ENCODE measurements around the gene SLC39A3.
"Not testable (repeated sequence)": the region's sequence is repeated elsewhere in the genome, so short reads cannot be mapped to it uniquely, and the experiment has no call there.

SLC39A3 gene

DNA sequence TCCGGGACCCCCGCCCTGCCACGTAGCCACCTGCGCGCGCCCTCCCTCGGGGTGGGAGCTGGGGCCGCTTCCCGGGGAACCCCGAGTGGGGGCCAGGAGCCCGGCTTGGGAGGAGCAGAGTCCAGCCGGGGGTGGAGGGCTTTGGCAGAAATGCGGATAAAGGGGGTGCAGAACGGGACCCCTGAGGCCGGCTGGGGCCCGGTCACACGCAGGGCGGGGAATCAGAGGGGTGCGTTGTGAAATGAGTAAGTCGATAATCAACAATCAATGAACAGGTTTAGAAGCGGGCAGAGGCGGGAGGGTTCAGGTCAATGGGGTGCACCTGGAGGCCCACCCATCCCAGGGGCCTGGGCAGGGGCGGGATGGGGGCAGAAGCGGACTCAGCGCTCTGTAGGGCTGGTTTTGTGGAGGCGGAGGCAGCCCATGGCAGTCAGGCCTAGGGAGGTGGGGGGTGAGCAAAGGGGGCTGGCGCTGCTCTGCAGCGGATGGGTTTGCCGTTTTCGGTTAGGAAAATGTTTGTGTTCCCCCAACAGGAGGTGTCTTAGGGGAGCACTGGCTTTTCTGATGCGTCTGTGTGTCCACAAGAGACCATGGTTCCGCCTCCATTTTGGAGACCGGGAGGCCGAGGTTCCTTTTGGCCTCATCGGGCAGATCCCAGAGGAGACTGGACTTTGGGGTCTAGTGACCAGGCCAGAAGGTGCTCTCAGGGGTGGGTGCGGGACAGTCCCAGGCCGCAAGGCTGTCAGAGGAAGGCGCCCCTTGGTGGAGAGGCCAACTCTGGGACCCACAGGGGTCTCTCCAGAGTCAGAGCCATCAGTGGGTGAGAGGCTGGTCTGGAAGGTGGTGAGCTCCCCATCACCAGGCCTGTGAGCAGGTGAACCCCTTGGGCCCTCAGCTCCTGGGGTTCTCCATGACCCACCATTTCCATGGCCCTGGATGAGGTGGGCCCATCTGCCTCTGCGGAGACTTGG, 18.0 kb downstream of the SLC39A3 start:
- no peak for DNase-seq

DNA sequence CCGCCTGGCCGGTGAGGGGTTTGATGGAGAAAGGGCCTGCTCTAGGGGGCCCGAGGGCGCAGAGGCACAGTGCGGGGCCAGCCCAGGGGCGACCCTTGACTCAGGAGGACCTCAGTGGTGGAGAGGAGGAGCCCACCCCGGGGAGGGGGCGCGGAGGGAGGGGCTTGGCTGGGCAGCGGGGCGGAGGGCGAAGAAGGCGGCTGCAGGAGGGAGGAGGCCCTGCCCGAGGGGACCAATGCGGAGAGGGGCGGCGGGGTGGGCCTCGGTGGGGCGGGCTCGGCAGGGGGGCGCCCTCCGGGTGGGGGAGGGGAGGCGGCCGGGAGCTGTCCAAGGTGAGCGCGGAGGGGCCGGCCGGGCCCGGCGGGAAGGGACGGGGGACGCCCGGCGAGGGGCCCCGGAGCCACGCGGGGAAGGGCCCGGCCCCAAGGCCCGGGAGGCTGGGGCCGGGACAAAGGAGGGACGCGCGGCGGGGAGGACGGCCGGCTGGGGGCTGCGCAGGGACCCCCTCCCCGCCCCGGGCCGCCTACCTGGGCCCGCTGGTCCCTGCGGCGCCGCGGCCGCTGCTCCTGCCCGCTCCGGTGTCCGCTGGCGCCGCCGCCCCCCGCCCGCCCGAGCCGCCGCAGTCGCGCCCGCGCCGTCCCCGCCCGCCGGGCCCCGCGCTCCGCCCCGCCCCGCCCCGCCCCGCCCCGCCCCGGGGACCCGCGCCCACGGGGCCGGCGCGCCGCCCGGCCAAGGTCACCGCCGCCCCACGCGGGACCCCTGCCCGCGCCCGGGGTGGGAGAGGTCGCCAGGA, 18.8 kb downstream of the SLC39A3 start, which contains the start of gene DIRAS1:
DIRAS1 (minus strand) TSS at position 596 of the 793 bp plus-strand sequence. CDS start 3,566 bp downstream, outside the sequence.
- no peak for DNase-seq

DNA sequence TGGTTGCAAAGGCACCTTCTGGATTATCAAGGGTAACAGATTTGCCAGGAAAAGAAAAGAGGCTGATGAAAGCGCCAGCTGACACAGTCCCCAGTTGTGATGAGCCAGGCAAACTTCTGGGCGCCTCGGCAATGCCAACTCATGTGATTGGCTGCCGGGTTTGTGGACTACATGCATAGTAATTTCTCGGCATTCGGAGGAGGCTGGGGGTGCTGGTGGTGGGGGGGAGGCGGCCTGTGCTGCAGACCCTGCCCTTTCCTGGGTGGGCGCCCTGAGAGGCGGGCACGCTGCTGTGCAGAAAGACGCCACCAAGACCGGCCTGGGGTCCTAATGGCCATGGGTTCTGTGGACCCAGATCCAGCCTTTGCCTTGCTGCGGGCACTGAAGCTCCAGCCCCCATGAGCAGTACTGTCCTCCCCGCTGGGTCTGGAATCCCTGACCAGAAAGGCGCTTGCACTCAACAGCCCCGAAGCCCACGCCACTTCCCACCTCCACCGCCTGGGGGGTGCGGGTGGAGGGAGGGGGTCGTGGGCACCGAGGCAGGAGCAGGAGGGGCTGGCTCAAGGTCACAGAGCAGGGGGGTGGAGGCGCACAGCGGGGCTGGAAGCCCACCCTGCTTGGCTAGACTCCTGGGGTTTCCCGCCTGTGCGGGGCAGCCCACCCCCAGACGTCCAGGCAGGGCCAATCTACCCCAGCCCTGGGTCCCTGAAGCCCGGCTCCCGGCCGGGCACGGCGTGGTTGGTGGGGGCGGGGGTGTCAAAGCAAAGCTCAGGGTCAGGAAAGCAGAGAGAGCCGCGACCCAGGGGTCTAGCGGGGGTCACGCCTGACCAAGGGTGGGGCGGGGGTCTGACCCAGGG, 19.7 kb downstream of the SLC39A3 start:
- no peak for DNase-seq

DNA sequence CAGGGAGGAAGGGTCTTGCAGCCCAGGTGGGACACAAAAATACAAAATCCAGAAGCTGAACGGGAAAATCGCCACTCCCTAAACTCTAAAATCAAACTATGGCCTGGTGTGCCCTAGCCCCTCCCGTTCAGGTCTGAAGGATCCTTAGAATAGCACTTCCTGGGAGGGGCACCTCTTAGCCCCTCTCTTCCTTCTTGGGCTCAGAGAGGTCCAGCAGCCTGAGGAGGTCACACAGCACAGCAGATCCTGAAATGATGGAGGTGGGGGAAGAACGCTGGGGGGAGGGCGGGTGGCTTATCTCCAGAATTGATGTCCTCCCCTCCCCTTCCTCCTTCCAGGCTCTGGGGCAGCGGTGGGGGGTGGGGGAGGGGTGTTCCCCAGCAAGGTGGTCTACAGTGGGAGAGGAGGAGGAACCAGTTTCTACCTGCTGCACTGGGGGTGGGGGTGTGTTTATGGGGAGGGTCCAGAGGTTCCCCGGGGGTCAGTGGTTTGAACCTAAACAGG, 20.5 kb downstream of the SLC39A3 start:
- DNase-seq = no peak

DNA sequence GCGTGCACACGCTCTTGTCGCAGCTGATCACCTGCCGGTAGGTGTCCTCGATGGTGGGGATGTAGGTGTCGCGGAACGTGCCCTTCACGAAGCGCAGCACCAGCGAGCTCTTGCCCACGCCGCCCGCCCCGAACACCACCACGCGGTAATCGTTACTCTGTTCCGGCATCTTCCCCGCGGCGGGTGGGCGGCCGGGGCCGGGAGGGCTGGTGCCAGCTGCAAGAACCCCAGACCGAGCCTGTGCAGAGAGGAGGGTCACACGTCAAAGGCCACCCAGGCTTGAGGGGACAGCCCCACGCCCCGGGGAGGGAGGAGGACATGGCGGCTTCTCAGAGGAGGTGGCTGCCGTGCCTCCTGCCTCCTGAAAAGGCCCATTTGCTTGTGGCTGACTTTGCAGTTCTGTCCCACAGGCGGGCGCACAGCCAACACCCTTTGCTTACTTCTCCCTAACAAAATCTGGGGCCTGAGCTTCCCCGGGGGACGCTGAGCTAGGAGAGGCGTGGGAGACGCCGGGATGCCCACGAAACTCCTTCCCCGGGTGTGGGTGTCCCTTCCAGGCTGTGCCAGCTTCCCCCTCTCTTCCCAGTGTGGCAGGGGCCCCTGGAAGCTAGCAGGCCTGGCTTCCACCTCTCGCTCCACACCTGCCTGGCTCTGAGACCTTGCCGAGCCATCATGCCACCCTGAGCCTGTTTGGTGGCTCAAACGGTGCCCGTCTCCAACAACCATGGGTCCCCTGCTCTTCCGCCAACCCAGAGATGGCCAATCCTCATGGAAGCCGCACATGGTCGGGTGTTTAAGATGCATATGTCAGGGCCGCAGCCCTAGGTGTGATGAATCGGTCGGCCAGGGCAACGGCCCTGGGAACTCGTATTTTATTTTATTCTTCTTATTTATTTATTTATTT, 21.9 kb downstream of the SLC39A3 start:
- DNase-seq = no peak

DNA sequence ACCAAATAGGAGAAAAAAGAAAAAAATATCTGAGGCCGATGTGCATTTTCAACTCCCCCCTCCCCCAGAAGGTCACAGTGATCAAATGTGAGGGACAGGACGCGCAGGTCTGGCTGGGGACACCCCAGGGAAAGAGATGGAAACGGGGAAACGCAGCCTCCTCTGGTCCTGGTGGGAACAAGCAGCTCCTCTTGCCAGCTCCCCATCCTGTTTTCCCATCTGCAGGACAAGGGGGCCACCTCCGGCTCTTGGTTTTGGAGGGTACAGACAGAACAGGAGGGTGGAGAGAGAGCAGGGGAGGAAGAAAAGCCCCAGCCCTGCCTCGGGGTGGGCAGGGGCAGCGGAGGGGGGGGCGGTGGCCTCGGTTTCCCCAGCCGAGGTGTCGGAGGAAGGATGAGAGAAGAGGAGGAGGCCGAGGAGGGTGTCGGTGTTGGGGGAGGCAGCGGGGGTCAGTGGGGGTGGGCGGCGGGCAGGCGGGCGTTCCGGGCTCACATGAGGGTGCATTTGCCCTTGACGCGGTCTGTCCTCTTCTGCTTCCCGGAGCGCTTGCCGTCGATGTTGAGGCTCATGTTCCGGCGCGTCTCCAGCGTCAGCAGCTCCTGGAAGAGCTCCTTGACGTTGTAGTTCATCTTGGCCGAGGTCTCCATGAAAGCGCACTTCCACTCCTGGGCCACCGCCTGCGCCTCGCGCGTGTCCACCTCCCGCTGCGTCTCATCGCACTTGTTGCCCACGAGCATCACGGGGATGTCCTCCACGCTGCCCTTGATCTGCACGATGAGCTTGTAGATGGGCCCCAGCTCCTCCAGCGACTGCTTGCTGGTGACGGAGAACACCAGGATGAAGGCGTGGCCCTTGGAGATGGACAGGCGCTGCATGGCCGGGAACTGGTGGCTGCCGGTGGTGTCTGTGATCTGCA, 22.8 kb downstream of the SLC39A3 start:
- no peak for DNase-seq

DNA sequence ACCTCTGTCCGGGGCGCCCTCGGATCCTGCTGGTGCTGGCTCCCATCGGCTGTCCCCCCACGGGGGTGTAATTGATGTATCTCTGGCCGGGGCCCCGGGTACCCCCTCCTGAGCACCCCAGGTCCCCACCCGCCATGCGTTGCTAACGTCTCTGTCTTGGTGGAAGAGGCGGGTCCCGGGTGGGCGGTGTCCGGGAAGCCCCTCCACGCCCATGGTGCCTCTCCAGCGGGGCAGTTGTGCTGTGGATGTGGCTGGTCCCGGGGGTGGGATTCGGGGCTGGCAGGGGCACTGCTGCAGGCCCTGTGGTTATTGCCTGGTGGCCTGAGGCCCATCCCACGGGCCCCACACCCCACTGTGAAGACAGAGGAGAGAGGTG, 23.6 kb downstream of the SLC39A3 start:
- no peak for DNase-seq

DNA sequence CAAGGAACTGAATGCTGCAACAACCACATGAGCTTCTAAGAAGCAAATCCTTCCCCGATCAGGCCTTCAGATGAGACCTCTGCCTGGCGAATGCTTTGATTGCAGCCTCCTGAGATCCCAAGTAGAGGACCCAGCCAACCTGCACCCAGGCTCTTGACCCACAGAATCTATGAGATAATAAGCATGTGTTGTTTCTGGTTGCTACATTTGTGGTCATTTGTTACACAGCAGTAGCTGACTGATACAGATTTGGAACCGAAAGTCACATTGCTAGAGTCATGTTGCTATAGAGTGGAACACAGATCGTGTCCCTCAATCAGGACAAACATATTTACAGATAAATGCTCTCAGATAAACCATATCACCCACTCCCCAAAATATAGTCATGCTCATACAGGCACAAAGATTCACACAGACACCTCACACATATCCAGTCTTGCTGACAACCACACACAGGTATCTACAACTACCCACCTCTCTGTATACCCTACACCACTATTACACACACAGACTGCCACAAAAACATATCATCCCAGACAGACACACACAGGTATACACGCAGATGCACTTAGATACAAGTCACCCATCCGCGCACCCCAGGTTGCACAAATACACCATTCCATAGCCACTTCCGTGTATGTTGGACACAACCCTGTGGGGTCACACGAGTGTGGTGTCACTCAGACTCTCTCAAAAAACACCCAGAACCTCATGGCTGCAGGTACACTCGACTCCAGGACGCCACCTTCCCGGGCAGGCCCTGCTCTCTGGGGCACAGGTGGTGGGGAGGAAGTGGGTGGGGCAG, 24.1 kb downstream of the SLC39A3 start:
- no peak for DNase-seq

DNA sequence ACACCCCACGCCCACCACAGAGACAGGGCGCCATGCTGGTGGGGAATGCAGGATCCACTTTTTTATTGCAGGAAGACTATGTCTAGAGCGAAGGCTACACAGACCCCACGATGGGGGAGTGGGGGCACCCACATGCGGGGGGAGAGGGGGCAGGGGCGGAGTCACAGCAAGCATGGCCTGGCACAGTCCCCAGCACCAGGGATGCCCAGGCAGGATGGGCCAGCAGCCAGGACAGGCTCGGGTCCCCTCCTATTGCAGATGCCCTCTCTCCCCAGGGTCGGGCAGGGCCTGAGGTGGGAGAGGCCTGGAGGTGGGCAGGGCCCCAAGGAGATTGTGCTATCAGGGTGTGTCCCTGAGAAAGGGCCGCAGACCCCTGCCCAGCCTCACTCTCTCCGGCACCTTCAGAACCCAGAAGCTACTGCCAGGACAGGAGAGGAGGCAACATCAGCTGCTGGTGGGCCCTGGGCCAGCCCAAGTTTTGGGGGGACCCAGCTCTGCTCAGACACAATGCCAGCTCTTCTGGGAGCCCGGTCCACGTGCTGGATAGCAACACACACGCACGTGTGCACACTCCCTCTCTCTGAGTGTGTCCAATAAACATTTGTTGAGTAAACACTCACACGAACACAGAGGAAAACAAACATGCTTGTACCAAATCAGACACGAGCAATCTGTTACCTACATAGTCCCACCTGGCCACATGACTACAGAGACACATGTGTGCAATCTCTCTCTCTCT, 25.1 kb downstream of the SLC39A3 start:
- DNase-seq = no peak

DNA sequence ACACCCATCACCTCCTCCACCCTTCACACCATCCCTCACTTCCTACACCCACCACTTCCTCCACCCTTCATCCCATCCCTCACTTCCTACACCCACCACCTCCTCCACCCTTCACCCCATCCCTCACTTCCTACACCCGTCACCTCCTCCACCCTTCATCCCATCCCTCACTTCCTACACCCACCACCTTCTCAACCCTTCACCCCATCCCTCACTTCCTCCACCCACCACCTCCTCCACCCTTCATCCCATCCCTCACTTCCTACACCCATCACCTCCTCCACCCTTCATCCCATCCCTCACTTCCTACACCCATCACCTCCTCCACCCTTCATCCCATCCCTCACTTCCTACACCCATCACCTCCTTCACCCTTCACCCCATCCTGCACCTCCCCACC, 25.7 kb downstream of the SLC39A3 start:
- not testable (repeated sequence) for DNase-seq

DNA sequence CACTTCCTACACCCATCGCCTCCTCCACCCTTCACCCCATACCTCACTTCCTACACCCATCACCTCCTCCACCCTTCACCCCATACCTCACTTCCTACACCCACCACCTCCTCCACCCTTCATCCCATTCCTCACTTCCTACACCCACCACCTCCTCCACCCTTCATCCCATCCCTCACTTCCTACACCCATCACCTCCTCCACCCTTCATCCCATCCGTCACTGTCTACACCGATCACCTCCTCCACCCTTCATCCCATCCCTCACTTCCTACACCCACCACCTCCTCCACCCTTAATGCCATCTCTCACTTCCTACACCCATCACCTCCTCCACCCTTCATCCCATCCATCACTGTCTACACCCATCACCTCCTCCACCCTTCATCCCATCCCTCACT, 26.6 kb downstream of the SLC39A3 start:
- not testable (repeated sequence) for DNase-seq

DNA sequence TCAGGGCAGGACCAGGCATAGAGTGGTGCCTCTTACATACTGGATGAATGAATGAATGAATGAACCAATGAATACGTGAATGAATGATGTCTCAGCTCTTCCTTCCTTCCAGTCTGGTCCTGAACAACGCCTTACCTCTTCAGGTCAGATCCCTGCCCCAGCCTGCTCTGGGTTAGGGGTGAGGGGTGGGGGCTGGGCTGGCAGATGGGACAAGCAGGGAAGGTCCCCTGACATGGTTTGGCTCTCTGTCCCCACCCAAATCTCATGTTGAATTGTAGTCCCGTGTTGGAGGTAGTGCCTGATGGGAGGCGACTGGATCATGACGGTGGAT, 28.0 kb downstream of the SLC39A3 start:
- no peak for DNase-seq

DNA sequence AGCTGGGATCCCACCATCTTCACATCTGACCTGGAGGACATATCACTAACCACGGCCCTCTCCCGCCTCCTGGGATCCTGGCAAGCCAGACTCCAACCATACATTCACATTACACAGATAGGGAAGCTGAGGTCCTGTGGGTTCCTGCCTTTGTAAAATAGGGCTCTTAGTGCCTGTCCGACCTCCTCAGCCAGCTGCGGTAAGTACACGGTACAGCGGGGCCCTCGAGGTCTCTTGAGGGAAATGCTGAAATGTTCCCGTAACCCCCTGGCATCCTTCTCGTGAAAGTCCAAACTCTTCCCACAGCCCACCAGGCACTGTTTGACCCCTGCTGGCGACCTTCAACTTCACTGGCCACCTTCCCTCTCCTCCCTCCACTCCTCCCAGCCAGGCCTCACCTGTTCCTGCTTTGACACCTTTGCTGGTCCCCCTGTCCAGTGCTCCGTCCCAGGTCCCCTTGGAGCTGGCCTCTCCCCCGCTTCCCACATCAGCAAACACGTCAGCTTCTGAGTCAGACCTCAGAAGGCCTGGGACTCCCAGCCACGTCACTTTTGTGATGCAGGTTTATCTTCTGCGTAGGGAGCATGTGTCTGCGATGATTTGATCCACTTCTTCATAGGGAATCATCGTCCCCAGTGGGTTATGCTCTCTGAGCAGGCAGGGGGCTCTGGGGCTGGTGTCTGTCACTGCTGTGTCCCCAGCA, 28.5 kb downstream of the SLC39A3 start:
- no peak for DNase-seq

DNA sequence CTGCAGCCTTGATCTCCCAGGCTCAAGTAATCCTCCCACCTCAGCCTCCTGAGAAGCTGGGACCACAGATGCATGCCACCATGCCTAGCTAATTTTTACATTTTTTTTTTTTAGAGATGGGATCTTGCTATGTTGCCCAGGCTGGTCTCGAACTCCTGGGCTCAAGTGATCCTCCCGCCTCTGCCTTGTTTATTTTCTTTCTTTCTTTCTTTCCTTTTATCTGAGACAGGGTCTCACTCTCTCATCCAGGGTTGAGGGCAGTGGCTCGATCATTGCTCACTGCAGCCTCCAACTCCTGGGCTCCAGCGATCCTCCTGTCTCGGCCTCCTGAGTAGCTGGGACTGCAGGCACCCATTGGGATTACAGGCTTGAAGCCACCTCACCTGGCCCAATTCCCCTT, 33.6 kb downstream of the SLC39A3 start:
- no peak for DNase-seq

DNA sequence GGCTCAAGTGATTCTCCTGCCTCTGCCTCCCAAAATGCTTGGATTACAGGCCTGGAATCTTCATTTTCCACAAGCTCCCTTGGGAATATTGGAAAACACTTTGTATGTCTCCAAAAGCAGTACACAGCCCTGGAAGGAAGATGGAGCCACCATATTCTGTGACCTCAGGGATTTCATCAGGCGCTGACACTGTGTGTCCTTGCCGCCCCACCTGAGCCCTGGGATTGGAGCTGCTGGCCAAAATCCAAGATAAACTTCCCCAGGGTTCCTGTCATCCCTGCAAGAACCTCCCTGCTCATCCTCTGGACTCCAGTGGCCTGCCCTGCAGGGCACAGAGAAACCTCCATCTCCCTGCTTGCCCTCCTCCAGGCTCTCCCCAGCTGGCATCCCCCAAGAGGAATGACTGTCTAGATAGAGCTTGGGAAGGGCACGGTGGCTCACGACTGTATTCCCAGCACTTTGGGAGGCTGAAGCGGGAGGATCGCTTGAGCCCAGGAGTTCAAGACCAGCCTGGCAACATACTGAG, 36.1 kb downstream of the SLC39A3 start:
- DNase-seq = no peak

DNA sequence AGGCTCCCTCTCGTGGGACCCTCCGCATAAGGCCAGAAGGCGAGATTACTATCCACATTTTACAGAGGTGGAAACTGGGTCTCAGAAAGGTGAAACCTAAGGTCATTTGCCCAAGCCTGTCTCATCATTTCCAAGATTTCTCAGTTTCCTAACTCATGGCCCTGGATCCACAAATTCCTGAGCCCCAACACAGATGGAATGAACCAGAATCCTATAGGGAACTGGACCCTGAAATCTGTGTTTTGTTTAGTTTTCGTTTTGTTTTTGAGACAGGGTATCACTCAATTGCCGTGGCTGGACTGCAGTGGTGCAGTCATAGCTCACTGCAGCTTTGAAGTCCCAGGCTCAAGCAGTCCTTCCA, 36.8 kb downstream of the SLC39A3 start:
- no peak for DNase-seq

DNA sequence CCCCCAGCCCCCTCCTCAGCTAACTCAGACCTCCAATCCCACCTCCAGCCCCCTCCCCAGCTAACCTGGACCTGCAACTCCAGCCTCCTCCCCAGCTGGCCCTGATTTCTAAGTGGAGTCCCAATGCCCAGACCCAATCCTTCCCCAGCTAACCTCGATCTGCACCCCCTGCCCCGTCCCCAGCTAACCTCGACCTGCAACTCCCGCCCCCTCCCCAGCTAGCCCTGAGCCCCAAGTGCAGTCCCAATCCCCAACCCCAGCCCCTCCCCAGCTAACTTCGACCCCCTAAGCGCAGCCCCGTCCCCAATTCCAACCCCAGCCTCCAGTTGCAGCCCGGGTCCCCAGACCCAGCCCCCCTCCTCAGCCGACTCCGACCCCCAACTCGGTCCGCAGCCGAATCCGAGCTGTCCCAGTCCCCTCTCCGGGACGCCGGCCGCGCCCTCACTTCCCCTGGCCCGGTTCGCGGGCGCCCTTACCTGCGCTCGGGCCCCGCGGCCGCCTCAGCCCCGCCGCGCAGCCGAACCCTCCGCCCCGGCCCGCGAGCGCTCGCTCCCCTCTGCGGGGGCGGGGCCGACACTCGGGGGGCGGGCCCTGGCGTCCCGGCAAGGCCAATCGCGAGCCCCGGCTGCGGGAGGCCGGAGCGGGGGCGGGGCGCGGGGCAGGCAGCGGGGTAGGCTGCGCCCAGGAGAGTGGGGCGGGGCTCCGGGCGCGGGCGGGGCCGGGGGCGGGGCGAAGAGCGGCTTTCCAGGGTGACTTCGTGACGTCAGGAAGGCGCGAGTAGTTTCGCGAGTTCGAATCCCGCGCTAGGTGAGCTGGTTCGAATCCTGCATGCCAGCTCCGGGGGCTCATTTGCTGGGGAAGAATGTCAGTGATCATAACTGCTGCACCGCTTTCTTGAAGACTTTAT, 37.4 kb downstream of the SLC39A3 start, which contains the start of gene GNG7:
GNG7 (minus strand) TSS at position 525 of the 907 bp plus-strand sequence. CDS start 182,006 bp downstream, outside the sequence.
- DNase-seq = peak; percentile 88 to 93 (median 92)
